SK-N-SH treated with all-trans-retinoic acid at 6 μM for 48 hours (cell line): ENCODE measurements around the gene MAN1A1.
"Not testable (repeated sequence)": the region's sequence is repeated elsewhere in the genome, so short reads cannot be mapped to it uniquely, and the experiment has no call there.

ENCODE experiments used
- ATAC-seq: fragments of 200-7000 bp; cut with Tn5 transposase; 3 replicates; pipeline ENCODE4 v1.9.1; 2020; ENCODE audit warnings: mild to moderate bottlenecking, moderate library complexity
- ARNTL ChIP-seq: fragments of 450-650 bp; formaldehyde crosslinking; IDR thresholded peaks from 2 replicates; pipeline ENCODE4 v1.5.0; 2020; ENCODE audit warnings: low read depth, mild to moderate bottlenecking, moderate library complexity, borderline replicate concordance
- BACH2 ChIP-seq: fragments of 250-450 bp; sonication (Bioruptor Pico); IDR thresholded peaks from 2 replicates; pipeline ENCODE4 v1.9.0; 2021; ENCODE audit warnings: mild to moderate bottlenecking, borderline replicate concordance
- ESRRG ChIP-seq: fragments of 250-450 bp; sonication (Bioruptor Pico); IDR thresholded peaks from 2 replicates; pipeline ENCODE4 v1.6.1; 2021; ENCODE audit warnings: mild to moderate bottlenecking
- GLIS3 ChIP-seq: fragments of 250-450 bp; sonication (Bioruptor Pico); IDR thresholded peaks from 2 replicates; pipeline ENCODE4 v1.5.0; 2020; ENCODE audit warnings: mild to moderate bottlenecking, moderate library complexity
- ISL1 ChIP-seq: fragments of 250-450 bp; sonication (Bioruptor Pico); IDR thresholded peaks from 2 replicates; pipeline ENCODE4 v2.1.2; 2022; ENCODE audit warnings: mild to moderate bottlenecking, moderate library complexity
- OSR1 ChIP-seq: fragments of 250-450 bp; sonication (Bioruptor Pico); IDR thresholded peaks from 2 replicates; pipeline ENCODE4 v1.8.0; 2022; ENCODE audit warnings: moderate library complexity, mild to moderate bottlenecking, inconsistent platforms
- PPARA ChIP-seq: fragments of 250-450 bp; sonication (Bioruptor Pico); IDR thresholded peaks from 2 replicates; pipeline ENCODE4 v1.5.0; 2020; ENCODE audit warnings: mild to moderate bottlenecking, borderline replicate concordance
- RARB ChIP-seq: fragments of 250-450 bp; sonication (Bioruptor Pico); IDR thresholded peaks from 2 replicates; pipeline ENCODE4 v1.8.0; 2021; ENCODE audit warnings: mild to moderate bottlenecking, moderate library complexity
- SNAI2 ChIP-seq: fragments of 250-450 bp; sonication (Bioruptor Pico); IDR thresholded peaks from 2 replicates; pipeline ENCODE4 v1.5.0; 2020; ENCODE audit warnings: mild to moderate bottlenecking, moderate library complexity
- ZC3H10 ChIP-seq: fragments of 250-450 bp; sonication (Bioruptor Pico); IDR thresholded peaks from 2 replicates; pipeline ENCODE4 v1.5.1; 2021; ENCODE audit warnings: mild to moderate bottlenecking, moderate library complexity
- ZFP3 ChIP-seq: fragments of 250-450 bp; sonication (Bioruptor Pico); IDR thresholded peaks from 2 replicates; pipeline ENCODE4 v1.5.0; 2020; ENCODE audit warnings: mild to moderate bottlenecking, moderate library complexity
- ZFP30 ChIP-seq: fragments of 450-650 bp; formaldehyde crosslinking; IDR thresholded peaks from 2 replicates; pipeline ENCODE4 v1.5.0; 2022; ENCODE audit warnings: mild to moderate bottlenecking, moderate library complexity
- ZNF565 ChIP-seq: fragments of 450-650 bp; formaldehyde crosslinking; conservative IDR thresholded peaks from 2 replicates; pipeline ENCODE4 v1.5.0; 2020; ENCODE audit warnings: low read depth, mild to moderate bottlenecking, moderate library complexity
- ZNF8 ChIP-seq: fragments of 450-650 bp; formaldehyde crosslinking; IDR thresholded peaks from 2 replicates; pipeline ENCODE4 v1.5.0; 2020; ENCODE audit warnings: mild to moderate bottlenecking, moderate library complexity
- TF ChIP-seq, protein P1 (sequence below): fragments of 250-450 bp; sonication (Bioruptor Pico); IDR thresholded peaks from 2 replicates; pipeline ENCODE4 v1.5.1; 2021; ENCODE audit warnings: mild to moderate bottlenecking, moderate library complexity
- TF ChIP-seq, protein P2 (sequence below): fragments of 250-450 bp; sonication (Bioruptor Pico); IDR thresholded peaks from 2 replicates; pipeline ENCODE4 v1.5.1; 2020; ENCODE audit warnings: low read depth, mild to moderate bottlenecking, moderate library complexity
- TF ChIP-seq, protein P3 (sequence below): fragments of 250-450 bp; sonication (Bioruptor Pico); IDR thresholded peaks from 2 replicates; pipeline ENCODE4 v1.8.0; 2021; ENCODE audit warnings: low read depth, mild to moderate bottlenecking, moderate library complexity, borderline replicate concordance
- TF ChIP-seq, protein P4 (sequence below): fragments of 250-450 bp; sonication (Bioruptor Pico); IDR thresholded peaks from 2 replicates; pipeline ENCODE4 v1.5.0; 2020; ENCODE audit warnings: mild to moderate bottlenecking, moderate library complexity
- TF ChIP-seq, protein P5 (sequence below): fragments of 250-450 bp; sonication (Bioruptor Pico); IDR thresholded peaks from 2 replicates; pipeline ENCODE4 v1.8.0; 2020; ENCODE audit warnings: mild to moderate bottlenecking, moderate library complexity, borderline replicate concordance

MAN1A1 gene

DNA sequence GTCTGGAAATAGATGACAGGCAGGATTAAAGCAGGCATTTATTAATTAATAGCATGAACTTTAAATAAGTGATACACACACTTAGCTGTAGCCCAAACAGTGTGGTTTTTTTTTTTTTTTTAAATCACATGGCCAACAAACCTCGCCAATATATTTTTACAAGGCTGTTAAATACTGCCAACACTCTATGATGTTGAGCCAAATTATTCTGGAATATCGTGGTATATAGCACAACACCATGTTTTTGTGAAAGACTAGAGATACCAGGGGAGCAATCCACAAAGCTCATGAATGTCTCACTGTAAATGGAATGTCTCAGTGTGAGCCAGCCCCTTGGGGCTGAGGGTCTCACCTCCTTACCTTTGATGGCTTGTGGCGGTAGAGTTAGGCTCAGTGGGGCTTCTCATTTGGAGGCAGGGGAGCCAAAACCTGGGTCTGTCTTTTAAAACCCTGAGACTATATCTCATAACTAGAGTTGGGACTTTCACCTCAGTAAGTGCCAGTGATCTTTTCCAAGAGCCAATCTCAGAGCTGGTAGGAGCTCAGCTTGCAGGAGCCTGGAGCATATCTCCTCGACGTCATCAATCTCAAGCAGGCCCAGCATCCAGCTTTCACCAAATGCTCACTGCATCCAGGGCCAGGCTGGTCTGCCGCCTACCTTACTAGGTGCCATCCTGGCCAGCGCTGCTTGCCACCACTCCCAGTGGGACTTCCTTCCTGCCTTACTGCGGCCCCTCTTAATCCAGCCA is 192.6 kb downstream of the MAN1A1 start:
- TF ChIP-seq ESRRG (CRISPR knock-in tag) (no peak), PPARA (no peak), ZFP3 (no peak), ISL1 (CRISPR knock-in tag) (no peak), ZC3H10 (CRISPR knock-in tag) (no peak), ARNTL (CRISPR knock-in tag) (no peak), ZNF8 (CRISPR knock-in tag) (no peak), BACH2 (CRISPR knock-in tag) (no peak), RARB (CRISPR knock-in tag) (no peak), ZFP30 (CRISPR knock-in tag) (no peak)
- TF ChIP-seq, protein P1, sequence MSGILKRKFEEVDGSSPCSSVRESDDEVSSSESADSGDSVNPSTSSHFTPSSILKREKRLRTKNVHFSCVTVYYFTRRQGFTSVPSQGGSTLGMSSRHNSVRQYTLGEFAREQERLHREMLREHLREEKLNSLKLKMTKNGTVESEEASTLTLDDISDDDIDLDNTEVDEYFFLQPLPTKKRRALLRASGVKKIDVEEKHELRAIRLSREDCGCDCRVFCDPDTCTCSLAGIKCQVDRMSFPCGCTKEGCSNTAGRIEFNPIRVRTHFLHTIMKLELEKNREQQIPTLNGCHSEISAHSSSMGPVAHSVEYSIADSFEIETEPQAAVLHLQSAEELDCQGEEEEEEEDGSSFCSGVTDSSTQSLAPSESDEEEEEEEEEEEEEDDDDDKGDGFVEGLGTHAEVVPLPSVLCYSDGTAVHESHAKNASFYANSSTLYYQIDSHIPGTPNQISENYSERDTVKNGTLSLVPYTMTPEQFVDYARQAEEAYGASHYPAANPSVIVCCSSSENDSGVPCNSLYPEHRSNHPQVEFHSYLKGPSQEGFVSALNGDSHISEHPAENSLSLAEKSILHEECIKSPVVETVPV (CRISPR knock-in tag): no peak
- TF ChIP-seq, protein P2, sequence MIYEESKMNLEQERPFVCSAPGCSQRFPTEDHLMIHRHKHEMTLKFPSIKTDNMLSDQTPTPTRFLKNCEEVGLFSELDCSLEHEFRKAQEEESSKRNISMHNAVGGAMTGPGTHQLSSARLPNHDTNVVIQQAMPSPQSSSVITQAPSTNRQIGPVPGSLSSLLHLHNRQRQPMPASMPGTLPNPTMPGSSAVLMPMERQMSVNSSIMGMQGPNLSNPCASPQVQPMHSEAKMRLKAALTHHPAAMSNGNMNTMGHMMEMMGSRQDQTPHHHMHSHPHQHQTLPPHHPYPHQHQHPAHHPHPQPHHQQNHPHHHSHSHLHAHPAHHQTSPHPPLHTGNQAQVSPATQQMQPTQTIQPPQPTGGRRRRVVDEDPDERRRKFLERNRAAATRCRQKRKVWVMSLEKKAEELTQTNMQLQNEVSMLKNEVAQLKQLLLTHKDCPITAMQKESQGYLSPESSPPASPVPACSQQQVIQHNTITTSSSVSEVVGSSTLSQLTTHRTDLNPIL (CRISPR knock-in tag): no peak
- TF ChIP-seq, protein P3, sequence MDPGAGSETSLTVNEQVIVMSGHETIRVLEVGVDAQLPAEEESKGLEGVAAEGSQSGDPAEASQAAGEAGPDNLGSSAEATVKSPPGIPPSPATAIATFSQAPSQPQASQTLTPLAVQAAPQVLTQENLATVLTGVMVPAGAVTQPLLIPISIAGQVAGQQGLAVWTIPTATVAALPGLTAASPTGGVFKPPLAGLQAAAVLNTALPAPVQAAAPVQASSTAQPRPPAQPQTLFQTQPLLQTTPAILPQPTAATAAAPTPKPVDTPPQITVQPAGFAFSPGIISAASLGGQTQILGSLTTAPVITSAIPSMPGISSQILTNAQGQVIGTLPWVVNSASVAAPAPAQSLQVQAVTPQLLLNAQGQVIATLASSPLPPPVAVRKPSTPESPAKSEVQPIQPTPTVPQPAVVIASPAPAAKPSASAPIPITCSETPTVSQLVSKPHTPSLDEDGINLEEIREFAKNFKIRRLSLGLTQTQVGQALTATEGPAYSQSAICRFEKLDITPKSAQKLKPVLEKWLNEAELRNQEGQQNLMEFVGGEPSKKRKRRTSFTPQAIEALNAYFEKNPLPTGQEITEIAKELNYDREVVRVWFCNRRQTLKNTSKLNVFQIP (CRISPR knock-in tag): no peak
- TF ChIP-seq, protein P4, sequence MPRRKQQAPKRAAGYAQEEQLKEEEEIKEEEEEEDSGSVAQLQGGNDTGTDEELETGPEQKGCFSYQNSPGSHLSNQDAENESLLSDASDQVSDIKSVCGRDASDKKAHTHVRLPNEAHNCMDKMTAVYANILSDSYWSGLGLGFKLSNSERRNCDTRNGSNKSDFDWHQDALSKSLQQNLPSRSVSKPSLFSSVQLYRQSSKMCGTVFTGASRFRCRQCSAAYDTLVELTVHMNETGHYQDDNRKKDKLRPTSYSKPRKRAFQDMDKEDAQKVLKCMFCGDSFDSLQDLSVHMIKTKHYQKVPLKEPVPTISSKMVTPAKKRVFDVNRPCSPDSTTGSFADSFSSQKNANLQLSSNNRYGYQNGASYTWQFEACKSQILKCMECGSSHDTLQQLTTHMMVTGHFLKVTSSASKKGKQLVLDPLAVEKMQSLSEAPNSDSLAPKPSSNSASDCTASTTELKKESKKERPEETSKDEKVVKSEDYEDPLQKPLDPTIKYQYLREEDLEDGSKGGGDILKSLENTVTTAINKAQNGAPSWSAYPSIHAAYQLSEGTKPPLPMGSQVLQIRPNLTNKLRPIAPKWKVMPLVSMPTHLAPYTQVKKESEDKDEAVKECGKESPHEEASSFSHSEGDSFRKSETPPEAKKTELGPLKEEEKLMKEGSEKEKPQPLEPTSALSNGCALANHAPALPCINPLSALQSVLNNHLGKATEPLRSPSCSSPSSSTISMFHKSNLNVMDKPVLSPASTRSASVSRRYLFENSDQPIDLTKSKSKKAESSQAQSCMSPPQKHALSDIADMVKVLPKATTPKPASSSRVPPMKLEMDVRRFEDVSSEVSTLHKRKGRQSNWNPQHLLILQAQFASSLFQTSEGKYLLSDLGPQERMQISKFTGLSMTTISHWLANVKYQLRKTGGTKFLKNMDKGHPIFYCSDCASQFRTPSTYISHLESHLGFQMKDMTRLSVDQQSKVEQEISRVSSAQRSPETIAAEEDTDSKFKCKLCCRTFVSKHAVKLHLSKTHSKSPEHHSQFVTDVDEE: no peak
- TF ChIP-seq, all 23 proteins: peak for 0
- no peak for ATAC-seq

DNA sequence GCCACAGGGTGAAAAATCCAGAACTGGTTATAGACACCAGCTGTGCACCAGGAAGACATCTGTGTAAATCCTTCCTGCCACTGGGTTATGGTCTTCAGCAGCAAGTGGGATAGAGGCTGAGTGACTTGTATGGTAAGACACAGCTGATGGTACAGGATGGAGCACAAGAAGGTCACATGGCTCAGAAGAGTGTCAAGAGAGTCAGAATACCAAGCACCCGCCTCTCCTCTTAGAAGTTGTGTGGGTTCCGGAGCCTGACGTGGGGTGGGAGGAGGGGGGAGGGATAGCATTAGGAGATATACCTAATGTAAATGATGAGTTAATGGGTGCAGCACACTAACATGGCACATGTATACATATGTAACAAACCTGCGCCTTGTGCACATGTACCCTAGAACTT is 193.5 kb downstream of the MAN1A1 start:
- ATAC-seq: not testable (repeated sequence)

DNA sequence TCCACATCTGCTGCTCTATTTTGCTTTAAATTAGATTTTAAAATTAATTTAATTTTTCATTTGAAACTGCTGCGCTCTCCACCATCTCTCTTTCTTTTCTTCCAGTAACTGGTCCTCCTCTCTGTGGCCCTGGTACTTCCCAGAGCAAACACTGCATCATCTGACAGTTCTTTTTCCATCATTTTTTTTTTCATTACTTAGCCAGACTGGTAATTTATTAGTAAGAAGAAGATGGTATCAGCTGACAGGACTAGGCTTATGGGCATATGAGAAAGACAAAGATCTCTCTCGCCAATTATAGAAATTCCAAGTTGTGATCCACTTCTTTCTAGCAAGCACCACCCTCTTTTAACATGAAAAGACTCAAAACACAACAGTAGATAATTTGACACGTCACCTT is 197.4 kb downstream of the MAN1A1 start:
- TF ChIP-seq SNAI2 (CRISPR knock-in tag) (0 out of 2 replicates have a peak, but pooled peaks have one; percentile 59), OSR1 (CRISPR knock-in tag) (no peak), GLIS3 (CRISPR knock-in tag) (no peak), ZC3H10 (CRISPR knock-in tag) (no peak), ZNF8 (CRISPR knock-in tag) (no peak), ISL1 (CRISPR knock-in tag) (peak; percentile 82), ZNF565 (CRISPR knock-in tag) (no peak), ESRRG (CRISPR knock-in tag) (no peak)
- TF ChIP-seq, protein P1 (CRISPR knock-in tag): no peak
- TF ChIP-seq, protein P3 (CRISPR knock-in tag): no peak
- TF ChIP-seq, protein P5, sequence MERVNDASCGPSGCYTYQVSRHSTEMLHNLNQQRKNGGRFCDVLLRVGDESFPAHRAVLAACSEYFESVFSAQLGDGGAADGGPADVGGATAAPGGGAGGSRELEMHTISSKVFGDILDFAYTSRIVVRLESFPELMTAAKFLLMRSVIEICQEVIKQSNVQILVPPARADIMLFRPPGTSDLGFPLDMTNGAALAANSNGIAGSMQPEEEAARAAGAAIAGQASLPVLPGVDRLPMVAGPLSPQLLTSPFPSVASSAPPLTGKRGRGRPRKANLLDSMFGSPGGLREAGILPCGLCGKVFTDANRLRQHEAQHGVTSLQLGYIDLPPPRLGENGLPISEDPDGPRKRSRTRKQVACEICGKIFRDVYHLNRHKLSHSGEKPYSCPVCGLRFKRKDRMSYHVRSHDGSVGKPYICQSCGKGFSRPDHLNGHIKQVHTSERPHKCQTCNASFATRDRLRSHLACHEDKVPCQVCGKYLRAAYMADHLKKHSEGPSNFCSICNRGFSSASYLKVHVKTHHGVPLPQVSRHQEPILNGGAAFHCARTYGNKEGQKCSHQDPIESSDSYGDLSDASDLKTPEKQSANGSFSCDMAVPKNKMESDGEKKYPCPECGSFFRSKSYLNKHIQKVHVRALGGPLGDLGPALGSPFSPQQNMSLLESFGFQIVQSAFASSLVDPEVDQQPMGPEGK (CRISPR knock-in tag): no peak
- ATAC-seq: peak; percentile 10; the same call in 2 of the 3 replicates
